HepG2 (cell line): ENCODE data around the gene FBXL20. TPM values are rescaled to one million over a fixed set of nuclear protein-coding genes. Genes with fewer than 3 reads are reported as not detected.
A peak's percentile ranks its signal among the peaks of the same experiment; 100 is the strongest.

Source experiments
- ATAC-seq: fragments of 200-7000 bp; cut with Tn5 transposase; 3 replicates; pipeline ENCODE4 v1.9.1; 2020; ENCODE audit warnings: mild to moderate bottlenecking, moderate library complexity
- BruUV-seq: library from RNA; stranded (reverse); fragments of 400-500 nt; replicated peaks from 2 replicates; lab custom pipeline; 2021; lab: Mats Ljungman, UMichigan
- CTCF ChIA-PET: fragments of 300-600 bp; formaldehyde crosslinking; extraction: SDS; loops from one replicate; lab custom pipeline; 2021; ENCODE audit warnings: low total read pairs, inconsistent platforms, low intra/inter-chr PET ratio; lab: Yijun Ruan, JAX
- POLR2A ChIA-PET: fragments of 350-600 bp; sonication (Branson Sonifier 250); formaldehyde crosslinking; loops from one replicate; lab custom pipeline; 2020; ENCODE audit warnings: antibody characterized with exemption, inconsistent platforms; lab: Yijun Ruan, JAX
- DNase-seq: peaks from one replicate; pipeline ENCODE4 v3.0.0-alpha.2; 2015; ENCODE audit warnings: low spot score
- FAIRE-seq: peaks from 3 replicates; lab custom pipeline; 2011; peaks lifted over from hg19 to GRCh38; lab: Jason Lieb, UNC
- H2AFZ ChIP-seq: one replicate; pipeline ENCODE4 v1.6.1; 2011; ENCODE audit warnings: low read length, inconsistent platforms
- H3K27ac ChIP-seq: fragments of 300-600 bp; 3 replicates; pipeline ENCODE4 v1.8.0; 2011; ENCODE audit warnings: mixed run types, mild to moderate bottlenecking, mixed read lengths, low read length, inconsistent platforms; ENCODE audit not compliant: insufficient read depth; ENCODE audit errors: extremely low read length
- H3K27me3 ChIP-seq, 2 experiments: fragments of 200-600 bp in 1 of 2; 2 replicates in 1 of 2; 3 replicates in 1 of 2; pipeline versions ENCODE4 v1.6.0 to v1.8.0; 2011; ENCODE audit warnings: low read length in 2 of 2, mild to moderate bottlenecking in 2 of 2, moderate library complexity in 2 of 2, inconsistent platforms in 1 of 2; ENCODE audit not compliant: insufficient read depth in 2 of 2, control insufficient read depth in 1 of 2
- H3K36me3 ChIP-seq, 2 experiments: fragments of 200-600 bp in 1 of 2; replicated peaks in 1 of 2; 2 replicates in 1 of 2; 3 replicates in 1 of 2; pipeline versions ENCODE4 v1.5.1 to v1.8.0; 2011; ENCODE audit warnings: low read length in 2 of 2, inconsistent platforms in 1 of 2; ENCODE audit not compliant: insufficient read depth in 2 of 2, control insufficient read depth in 1 of 2
- H3K4me1 ChIP-seq: 2 replicates; pipeline ENCODE4 v1.5.1; 2012; ENCODE audit warnings: low read length, inconsistent platforms; ENCODE audit not compliant: insufficient read depth
- H3K4me2 ChIP-seq: 2 replicates; pipeline ENCODE4 v1.6.0; 2011; ENCODE audit warnings: low read depth, low read length, inconsistent platforms
- H3K4me3 ChIP-seq, 3 experiments: fragments of 200-600 bp in 1 of 3; sonication (generic), shearing (Covaris generic) in 1 of 3; replicated peaks in 1 of 3; 2 replicates each; pipeline ENCODE4 v1.5.1; 2011 to 2016; ENCODE audit warnings: low read length in 3 of 3, inconsistent platforms in 2 of 3, low read depth in 2 of 3, mild to moderate bottlenecking in 2 of 3, control low read depth in 1 of 3, mixed read lengths in 1 of 3; ENCODE audit not compliant: insufficient read depth in 1 of 3
- H3K79me2 ChIP-seq: one replicate; pipeline ENCODE4 v1.6.1; 2011; ENCODE audit warnings: low read length, inconsistent platforms; ENCODE audit not compliant: insufficient read depth
- H3K9ac ChIP-seq: 2 replicates; pipeline ENCODE4 v1.6.0; 2011; ENCODE audit warnings: mild to moderate bottlenecking, low read depth, low read length, inconsistent platforms; ENCODE audit not compliant: insufficient read depth
- H3K9me3 ChIP-seq: 2 replicates; pipeline ENCODE4 v1.5.1; 2012; ENCODE audit warnings: mild to moderate bottlenecking, low read length
- H4K20me1 ChIP-seq: 2 replicates; pipeline ENCODE4 v1.6.0; 2011; ENCODE audit warnings: inconsistent platforms, mild to moderate bottlenecking, low read length, moderate library complexity; ENCODE audit not compliant: insufficient read depth
- EP300 ChIP-seq, 3 experiments: sonication (generic) in 1 of 3; formaldehyde crosslinking in 1 of 3; IDR thresholded peaks; 2 replicates each; pipeline versions ENCODE4 v1.5.1 to v1.6.1; 2011 to 2020; ENCODE audit warnings: low read depth in 2 of 3, low read length in 2 of 3, borderline replicate concordance in 1 of 3, improper control_type of control experiment in 1 of 3, mild to moderate bottlenecking in 1 of 3, missing genetic modification reagents in 1 of 3, moderate library complexity in 1 of 3
- GTF3A ChIP-seq: sonication (generic); formaldehyde crosslinking; conservative IDR thresholded peaks from 2 replicates; pipeline ENCODE4 v1.4.0; 2020; ENCODE audit warnings: mild to moderate bottlenecking, missing genetic modification reagents
- HMGA1 ChIP-seq: sonication (generic); formaldehyde crosslinking; conservative IDR thresholded peaks from 2 replicates; pipeline ENCODE4 v1.4.0; 2020; ENCODE audit warnings: missing genetic modification reagents
- KLF16 ChIP-seq, 2 experiments: sonication (generic) in 1 of 2; formaldehyde crosslinking in 1 of 2; IDR thresholded peaks; 2 replicates each; pipeline versions ENCODE4 v1.6.1 to v1.8.0; 2016 to 2023; ENCODE audit warnings: missing genetic modification reagents in 2 of 2, missing compliant biosample characterization in 1 of 2
- RARG ChIP-seq: sonication (generic); formaldehyde crosslinking; IDR thresholded peaks from 2 replicates; pipeline ENCODE4 v1.4.0; 2020; ENCODE audit warnings: low read depth, mild to moderate bottlenecking, missing genetic modification reagents
- REPIN1 ChIP-seq: sonication (generic); formaldehyde crosslinking; IDR thresholded peaks from 2 replicates; pipeline ENCODE4 v1.8.0; 2022; ENCODE audit warnings: missing genetic modification reagents, low read depth, mild to moderate bottlenecking, borderline replicate concordance
- RXRA ChIP-seq: sonication (generic); formaldehyde crosslinking; IDR thresholded peaks from 2 replicates; pipeline ENCODE4 v1.5.1; 2020; ENCODE audit warnings: missing genetic modification reagents
- SRSF4 ChIP-seq: fragments of 200-400 bp; formaldehyde crosslinking; IDR thresholded peaks from one replicate; pipeline ENCODE4 v1.6.1; 2018; ENCODE audit warnings: mild to moderate bottlenecking, low read depth, low read length, moderate library complexity; ENCODE audit not compliant: poor library complexity, severe bottlenecking
- ZFP36L2 ChIP-seq: sonication (generic); formaldehyde crosslinking; IDR thresholded peaks from 2 replicates; pipeline ENCODE4 v1.4.0; 2020; ENCODE audit warnings: missing genetic modification reagents
- WGBS: methylation state at CpG from one replicate; pipeline ENCODE4 v1.1.6; 2017; ENCODE audit warnings: low lambda C conversion rate; 5-methylcytosine and 5-hydroxymethylcytosine counted together
- in situ Hi-C: cut with HindIII; loops from 2 replicates; pipeline ENCODE4 v1.10.0; 2017; ENCODE audit warnings: low pct_unique_long_range_greater_than_20kb; ENCODE audit not compliant: extremely low pct_ligation_motif_present
- intact Hi-C: fragments of 100-400 bp; cut with micrococcal nuclease; formaldehyde crosslinking; loops from one replicate; pipeline ENCODE4 v1.10.0; 2022; ENCODE audit not compliant: unreplicated experiment
- polyA plus RNA-seq, 8 experiments: library from polyadenylated mRNA; depleted of rRNA in 3 of 8; stranded (reverse) in 7 of 8; unstranded in 1 of 8; fragments of >200 nt; fragmentation: Illumina TruSeq in 4 of 8; extraction: Trizol in 4 of 8; gene quantifications; 2 replicates each; pipeline versions ENCODE4 v1.2.1 to v1.2.3, GENCODE V29; 2011 to 2016; ENCODE audit warnings: low read depth in 4 of 8, missing spikeins in 1 of 8, mixed read lengths in 1 of 8; ENCODE audit not compliant: insufficient read depth in 1 of 8
- total RNA-seq, 5 experiments: library from RNA; depleted of rRNA; stranded (reverse); fragments of >200 nt; fragmentation: Illumina TruSeq; extraction: Trizol; gene quantifications; 2 replicates each; pipeline ENCODE4 v1.2.3, GENCODE V29; 2016; ENCODE audit warnings: low read depth in 1 of 5
- TF ChIP-seq, protein P1 (sequence below), 2 experiments: sonication (generic) in 1 of 2; formaldehyde crosslinking in 1 of 2; IDR thresholded peaks; 2 replicates each; pipeline versions ENCODE4 v1.4.0 to v1.6.1; 2016 to 2020; ENCODE audit warnings: borderline replicate concordance in 1 of 2, low read depth in 1 of 2, mild to moderate bottlenecking in 1 of 2, missing genetic modification reagents in 1 of 2
- TF ChIP-seq, protein P2 (sequence below): sonication (generic); formaldehyde crosslinking; IDR thresholded peaks from 2 replicates; pipeline ENCODE4 v1.5.0; 2020; ENCODE audit warnings: mild to moderate bottlenecking, missing genetic modification reagents

The FBXL20 gene
- total and polyA plus RNA-seq, 2 of the 13 experiments (the other 11 are each of a cell fraction or from before 2014, with no cell fraction given) = 10.2 to 10.3 TPM

DNA sequence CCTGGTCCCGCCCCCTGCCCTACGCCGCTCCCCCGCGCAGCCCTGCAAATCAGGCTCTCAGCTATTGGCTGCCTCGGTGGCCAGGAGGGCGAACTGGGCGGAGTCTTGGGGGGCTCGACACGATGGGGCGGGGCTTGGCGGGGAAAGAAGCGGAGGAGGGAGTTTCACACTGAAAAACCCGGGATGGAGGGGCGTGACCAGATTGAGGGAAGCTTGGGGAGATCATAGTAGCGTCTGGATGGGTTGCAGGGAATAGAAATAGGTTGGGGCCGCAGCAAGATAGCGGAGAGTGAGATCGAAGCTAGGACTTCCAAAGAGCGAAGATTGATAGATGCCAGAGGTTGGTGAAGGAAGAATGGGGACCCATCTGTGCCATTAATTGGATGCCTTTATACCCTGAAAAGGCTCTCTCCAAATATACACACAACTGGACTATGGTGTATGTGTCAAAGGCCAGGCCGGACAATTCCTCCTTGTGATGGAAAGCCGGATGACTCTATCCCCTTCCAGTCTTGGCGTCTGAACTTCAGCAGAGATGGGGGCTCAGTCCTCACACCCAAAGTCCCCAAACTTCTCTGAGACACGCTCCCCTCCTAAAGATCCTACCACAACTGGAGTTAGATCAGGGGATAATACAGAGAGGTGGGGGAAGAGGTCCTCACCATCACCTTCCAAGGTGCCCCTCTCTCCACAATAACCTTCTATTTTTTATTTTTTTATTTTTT is 175.3 kb downstream of the FBXL20 start:
- DNase-seq = no peak
- FAIRE-seq = no peak
- no peaks in the 10 kb centered on the region for H3K9me3 ChIP-seq
- H3K4me3 ChIP-seq = peak overlapping the region in 2 of 3 experiments; percentile 18 to 57; a peak in 2 of 6 replicates
- H3K4me2 ChIP-seq = peak overlapping the region; percentile 51; the same call in 1 of the 2 replicates
- no peak overlapping the region for H3K27ac ChIP-seq
- ATAC-seq = peak; percentile 8; the same call in 2 of the 3 replicates
- H3K36me3 ChIP-seq = no peaks in the 10 kb centered on the region
- H4K20me1 ChIP-seq = no peaks in the 10 kb centered on the region
- H3K4me1 ChIP-seq = peaks cover 7% of the 10 kb centered on the region; the same call in 1 of the 2 replicates
- WGBS = 23% methylated on average over 24 of the region's 24 CpGs
- no peak overlapping the region for H3K9ac ChIP-seq
- ChIA-PET POLR2A (no interaction called here), CTCF (no interaction called here)
- no peaks in the 10 kb centered on the region for H3K79me2 ChIP-seq
- H2AFZ ChIP-seq = no peak overlapping the region
- TF ChIP-seq RARG (no peak), ZFP36L2 (CRISPR knock-in tag) (no peak), REPIN1 (CRISPR knock-in tag) (no peak), KLF16 (CRISPR knock-in tag; IDR thresholded peaks at IDR 0.05) (no peak), SRSF4 (no peak), RXRA (CRISPR knock-in tag) (no peak), HMGA1 (CRISPR knock-in tag) (no peak), GTF3A (CRISPR knock-in tag) (no peak), EP300 (IDR thresholded peaks at IDR 0.05; ENCODE audit: low read depth in 2 of 2, low read length in 2 of 2) (no peak), EP300 (CRISPR knock-in tag; IDR thresholded peaks at IDR 0.05; ENCODE audit: borderline replicate concordance) (no peak)
- TF ChIP-seq, protein P1, sequence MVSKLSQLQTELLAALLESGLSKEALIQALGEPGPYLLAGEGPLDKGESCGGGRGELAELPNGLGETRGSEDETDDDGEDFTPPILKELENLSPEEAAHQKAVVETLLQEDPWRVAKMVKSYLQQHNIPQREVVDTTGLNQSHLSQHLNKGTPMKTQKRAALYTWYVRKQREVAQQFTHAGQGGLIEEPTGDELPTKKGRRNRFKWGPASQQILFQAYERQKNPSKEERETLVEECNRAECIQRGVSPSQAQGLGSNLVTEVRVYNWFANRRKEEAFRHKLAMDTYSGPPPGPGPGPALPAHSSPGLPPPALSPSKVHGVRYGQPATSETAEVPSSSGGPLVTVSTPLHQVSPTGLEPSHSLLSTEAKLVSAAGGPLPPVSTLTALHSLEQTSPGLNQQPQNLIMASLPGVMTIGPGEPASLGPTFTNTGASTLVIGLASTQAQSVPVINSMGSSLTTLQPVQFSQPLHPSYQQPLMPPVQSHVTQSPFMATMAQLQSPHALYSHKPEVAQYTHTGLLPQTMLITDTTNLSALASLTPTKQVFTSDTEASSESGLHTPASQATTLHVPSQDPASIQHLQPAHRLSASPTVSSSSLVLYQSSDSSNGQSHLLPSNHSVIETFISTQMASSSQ (IDR thresholded peaks at IDR 0.05; ENCODE audit: low read depth) = no peak
- TF ChIP-seq, protein P1 (CRISPR knock-in tag; IDR thresholded peaks at IDR 0.05; ENCODE audit: borderline replicate concordance) = no peak
- TF ChIP-seq, protein P2, sequence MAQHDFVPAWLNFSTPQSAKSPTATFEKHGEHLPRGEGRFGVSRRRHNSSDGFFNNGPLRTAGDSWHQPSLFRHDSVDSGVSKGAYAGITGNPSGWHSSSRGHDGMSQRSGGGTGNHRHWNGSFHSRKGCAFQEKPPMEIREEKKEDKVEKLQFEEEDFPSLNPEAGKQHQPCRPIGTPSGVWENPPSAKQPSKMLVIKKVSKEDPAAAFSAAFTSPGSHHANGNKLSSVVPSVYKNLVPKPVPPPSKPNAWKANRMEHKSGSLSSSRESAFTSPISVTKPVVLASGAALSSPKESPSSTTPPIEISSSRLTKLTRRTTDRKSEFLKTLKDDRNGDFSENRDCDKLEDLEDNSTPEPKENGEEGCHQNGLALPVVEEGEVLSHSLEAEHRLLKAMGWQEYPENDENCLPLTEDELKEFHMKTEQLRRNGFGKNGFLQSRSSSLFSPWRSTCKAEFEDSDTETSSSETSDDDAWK (CRISPR knock-in tag) = no peak
- intact Hi-C loops = no loop called here
- in situ Hi-C loops = no loop called here
- H3K27me3 ChIP-seq = peaks cover 26 to 78% of the 10 kb centered on the region in 2 experiments
- BruUV-seq = no TSS peak
